Prostate gland (tissue), 2 donors: ENCODE data around the gene CENPQ.

Source experiments
- CTCF ChIP-seq, 4 experiments: fragments of 200-600 bp in 2 of 4; fragments of 450-650 bp in 2 of 4; sonication (generic) in 2 of 4; IDR thresholded peaks; 1 replicate in 3 of 4; 2 replicates in 1 of 4; pipeline ENCODE4 v1.5.1; 2016 to 2019; ENCODE audit warnings: antibody characterized with exemption in 4 of 4, mild to moderate bottlenecking in 2 of 4, moderate library complexity in 2 of 4
- POLR2A ChIP-seq: fragments of 450-650 bp; IDR thresholded peaks from one replicate; pipeline ENCODE4 v1.6.1; 2016; ENCODE audit warnings: antibody characterized with exemption, mild to moderate bottlenecking
- POLR2AphosphoS5 ChIP-seq: sonication (generic); formaldehyde crosslinking; IDR thresholded peaks from one replicate; pipeline ENCODE4 v1.6.1; 2017; ENCODE audit warnings: antibody characterized with exemption

DNA sequence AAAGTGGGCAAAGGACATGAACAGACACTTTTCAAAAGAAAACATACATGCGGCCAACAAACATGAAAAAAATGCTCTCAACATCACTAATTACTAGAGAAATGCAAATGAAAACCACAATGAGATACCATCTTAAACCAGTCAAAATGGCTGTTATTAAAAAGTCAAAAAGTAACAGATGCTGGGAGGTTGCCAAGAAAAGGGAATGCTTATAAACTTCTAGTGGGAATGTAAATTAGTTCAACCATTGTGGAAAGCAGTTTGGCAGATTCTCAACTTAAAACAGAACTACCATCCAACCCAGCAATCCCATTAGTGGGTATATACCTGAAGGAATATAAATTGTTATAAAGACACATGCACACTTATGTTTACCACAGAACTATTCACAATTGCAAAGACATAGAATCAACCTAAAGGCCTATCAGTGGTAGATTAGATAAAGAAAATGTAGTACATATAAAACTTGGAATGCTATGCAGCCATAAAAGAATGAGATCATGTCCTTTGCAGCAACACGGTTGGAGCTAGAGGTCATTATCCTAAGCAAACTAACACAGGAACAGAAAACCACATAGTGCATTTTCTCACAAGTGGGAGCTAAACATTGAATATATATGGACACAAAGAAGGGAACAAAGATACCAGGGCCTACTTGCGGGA, 16.3 kb downstream of the CENPQ start:
- no peak for TF ChIP-seq POLR2A
- TF ChIP-seq CTCF (IDR thresholded peaks at IDR 0.05), result no peak
- no peak for TF ChIP-seq POLR2AphosphoS5
